K562 (cell line): ENCODE data around the gene ECM1. TPM values are rescaled to one million over a fixed set of nuclear protein-coding genes. Genes with fewer than 3 reads are reported as not detected.

Experiments used
- CBX2 ChIP-seq: fragments of 200-600 bp; sonication (generic); IDR thresholded peaks from one replicate; pipeline ENCODE4 v1.6.1; 2012; ENCODE audit warnings: mild to moderate bottlenecking, low read length, inconsistent platforms; ENCODE audit not compliant: insufficient read depth, poor library complexity, severe bottlenecking
- COPS2 ChIP-seq: fragments of 450-650 bp; conservative IDR thresholded peaks from 2 replicates; pipeline ENCODE4 v1.6.1; 2016; ENCODE audit warnings: mild to moderate bottlenecking, moderate library complexity
- CSDE1 ChIP-seq, 2 experiments: fragments of 450-650 bp; IDR thresholded peaks; 2 replicates each; pipeline ENCODE4 v1.6.1; 2016; ENCODE audit warnings: mild to moderate bottlenecking in 1 of 2
- ELF4 ChIP-seq: fragments of 450-650 bp; formaldehyde crosslinking; IDR thresholded peaks from 2 replicates; pipeline ENCODE4 v1.4.0; 2022; ENCODE audit warnings: missing genetic modification characterization
- FOXK1 ChIP-seq: sonication (generic); formaldehyde crosslinking; IDR thresholded peaks from 2 replicates; pipeline ENCODE4 v1.8.0; 2022; ENCODE audit warnings: missing genetic modification reagents, mild to moderate bottlenecking, borderline replicate concordance
- HDAC2 ChIP-seq: fragments of 450-650 bp; IDR thresholded peaks from 2 replicates; pipeline ENCODE4 v1.6.1; 2016; ENCODE audit warnings: mild to moderate bottlenecking
- HMGXB4 ChIP-seq: sonication (generic); formaldehyde crosslinking; IDR thresholded peaks from 2 replicates; pipeline ENCODE4 v1.8.1; 2023; ENCODE audit warnings: mild to moderate bottlenecking, missing genetic modification reagents
- NR4A1 ChIP-seq, 2 experiments: fragments of 250-450 bp in 1 of 2; fragments of 450-650 bp in 1 of 2; sonication (Bioruptor Pico) in 1 of 2; IDR thresholded peaks; 2 replicates each; pipeline versions ENCODE4 v1.4.0 to v1.6.1; 2016 to 2020; ENCODE audit warnings: mild to moderate bottlenecking in 2 of 2, missing compliant biosample characterization in 1 of 2, missing genetic modification characterization in 1 of 2, moderate library complexity in 1 of 2
- PTTG1 ChIP-seq: fragments of 450-650 bp; IDR thresholded peaks from 2 replicates; pipeline ENCODE4 v1.6.1; 2016; ENCODE audit warnings: low read depth, mild to moderate bottlenecking, missing genetic modification characterization, missing compliant biosample characterization
- RCOR1 ChIP-seq, 2 experiments: IDR thresholded peaks; 2 replicates each; pipeline ENCODE4 v1.6.1; 2012; ENCODE audit warnings: low read depth in 2 of 2, low read length in 2 of 2, borderline replicate concordance in 1 of 2, improper control_type of control experiment in 1 of 2
- RFX1 ChIP-seq: fragments of 450-650 bp; IDR thresholded peaks from 2 replicates; pipeline ENCODE4 v1.6.1; 2016; ENCODE audit warnings: mild to moderate bottlenecking, moderate library complexity
- SMAD3 ChIP-seq: fragments of 450-650 bp; formaldehyde crosslinking; conservative IDR thresholded peaks from 2 replicates; pipeline ENCODE4 v1.4.0; 2020; ENCODE audit warnings: mild to moderate bottlenecking
- SRSF7 ChIP-seq: fragments of 200-400 bp; formaldehyde crosslinking; optimal IDR thresholded peaks from 2 replicates; pipeline ENCODE3; 2017; ENCODE audit warnings: mild to moderate bottlenecking, low read depth, low read length
- TAF9B ChIP-seq: fragments of 450-650 bp; IDR thresholded peaks from 2 replicates; pipeline ENCODE4 v1.6.1; 2018; ENCODE audit warnings: mild to moderate bottlenecking; ENCODE audit not compliant: partially characterized antibody
- TGIF2 ChIP-seq: sonication (generic); formaldehyde crosslinking; IDR thresholded peaks from 2 replicates; pipeline ENCODE4 v1.8.1; 2022; ENCODE audit warnings: mild to moderate bottlenecking, missing genetic modification reagents, moderate library complexity
- WHSC1 ChIP-seq: IDR thresholded peaks from one replicate; pipeline ENCODE4 v1.6.1; 2012; ENCODE audit warnings: low read length, control low read depth, inconsistent platforms
- XRCC3 ChIP-seq: fragments of 450-650 bp; IDR thresholded peaks from 2 replicates; pipeline ENCODE4 v1.6.1; 2017; ENCODE audit warnings: mild to moderate bottlenecking, moderate library complexity
- ZNF134 ChIP-seq: fragments of 250-450 bp; sonication (Bioruptor Pico); conservative IDR thresholded peaks from 2 replicates; pipeline ENCODE4 v1.4.0; 2020
- ZNF436 ChIP-seq: fragments of 250-450, 450-650 bp; sonication (Bioruptor Pico); formaldehyde crosslinking; IDR thresholded peaks from 2 replicates; pipeline ENCODE4 v1.7.0; 2020; ENCODE audit warnings: mild to moderate bottlenecking
- ZNF584 ChIP-seq: fragments of 200-800 bp; sonication (Bioruptor generic); IDR thresholded peaks from 2 replicates; pipeline ENCODE4 v1.6.1; 2016; ENCODE audit warnings: low read depth, mild to moderate bottlenecking, missing genetic modification characterization, missing compliant biosample characterization
- ZNF586 ChIP-seq: fragments of 450-650 bp; formaldehyde crosslinking; conservative IDR thresholded peaks from 2 replicates; pipeline ENCODE4 v1.4.0; 2020; ENCODE audit warnings: mild to moderate bottlenecking, moderate library complexity
- ZNF780A ChIP-seq: fragments of 250-450 bp; sonication (Bioruptor Pico); IDR thresholded peaks from 2 replicates; pipeline ENCODE4 v1.5.0; 2021; ENCODE audit warnings: mild to moderate bottlenecking
- polyA plus RNA-seq, 8 experiments: library from polyadenylated mRNA; depleted of rRNA in 4 of 8; stranded (reverse) in 5 of 8; unstranded in 3 of 8; fragments of >200 nt; fragmentation: Nextera tagmentation in 2 of 8; fragmentation: Illumina TruSeq in 1 of 8; extraction: Ambion mirVana in 2 of 8; extraction: Trizol in 1 of 8; gene quantifications; 2 replicates each; pipeline versions ENCODE4 v1.2.1 to v1.2.3, GENCODE V29; 2011 to 2014; ENCODE audit warnings: inconsistent platforms in 1 of 8, missing spikeins in 1 of 8
- total RNA-seq, 7 experiments: library from RNA; depleted of rRNA in 6 of 7; stranded (reverse); fragments of >200 nt in 6 of 7; fragmentation: Illumina TruSeq in 2 of 7; extraction: Trizol in 2 of 7; gene quantifications; 2 replicates each; pipeline versions ENCODE4 v1.2.1 to v1.2.3, GENCODE V29; 2011 to 2021; ENCODE audit warnings: low replicate concordance in 1 of 7
- TF ChIP-seq, protein P1 (sequence below): sonication (generic); formaldehyde crosslinking; IDR thresholded peaks from 2 replicates; pipeline ENCODE4 v1.8.0; 2022; ENCODE audit warnings: mild to moderate bottlenecking, missing genetic modification reagents, borderline replicate concordance
- TF ChIP-seq, protein P2 (sequence below): fragments of 250-450 bp; sonication (Bioruptor Pico); IDR thresholded peaks from 2 replicates; pipeline ENCODE4 v1.4.0; 2020; ENCODE audit warnings: borderline replicate concordance

ECM1 gene
- total and polyA plus RNA-seq, 9 of the 15 experiments (the other 6 are each of a cell fraction or from before 2014, with no cell fraction given): 6.6 to 52.2 (median 12.8) TPM

- TF ChIP-seq, protein P1, sequence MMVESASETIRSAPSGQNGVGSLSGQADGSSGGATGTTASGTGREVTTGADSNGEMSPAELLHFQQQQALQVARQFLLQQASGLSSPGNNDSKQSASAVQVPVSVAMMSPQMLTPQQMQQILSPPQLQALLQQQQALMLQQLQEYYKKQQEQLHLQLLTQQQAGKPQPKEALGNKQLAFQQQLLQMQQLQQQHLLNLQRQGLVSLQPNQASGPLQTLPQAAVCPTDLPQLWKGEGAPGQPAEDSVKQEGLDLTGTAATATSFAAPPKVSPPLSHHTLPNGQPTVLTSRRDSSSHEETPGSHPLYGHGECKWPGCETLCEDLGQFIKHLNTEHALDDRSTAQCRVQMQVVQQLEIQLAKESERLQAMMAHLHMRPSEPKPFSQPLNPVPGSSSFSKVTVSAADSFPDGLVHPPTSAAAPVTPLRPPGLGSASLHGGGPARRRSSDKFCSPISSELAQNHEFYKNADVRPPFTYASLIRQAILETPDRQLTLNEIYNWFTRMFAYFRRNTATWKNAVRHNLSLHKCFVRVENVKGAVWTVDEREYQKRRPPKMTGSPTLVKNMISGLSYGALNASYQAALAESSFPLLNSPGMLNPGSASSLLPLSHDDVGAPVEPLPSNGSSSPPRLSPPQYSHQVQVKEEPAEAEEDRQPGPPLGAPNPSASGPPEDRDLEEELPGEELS (CRISPR knock-in tag): no peak
- no peak for TF ChIP-seq RCOR1 (IDR thresholded peaks at IDR 0.05; ENCODE audit: borderline replicate concordance in 1 of 2, low read depth in 2 of 2, low read length in 2 of 2)
- no peak for TF ChIP-seq XRCC3
- no peak for TF ChIP-seq ZNF586 (CRISPR knock-in tag)
- no peak for TF ChIP-seq CBX2
- TF ChIP-seq NR4A1 (CRISPR knock-in tag; IDR thresholded peaks at IDR 0.05): no peak
- no peak for TF ChIP-seq NR4A1 (tag; IDR thresholded peaks at IDR 0.05)
- TF ChIP-seq ZNF780A (CRISPR knock-in tag): no peak
- TF ChIP-seq PTTG1: no peak
- TF ChIP-seq ZNF436 (CRISPR knock-in tag): no peak
- no peak for TF ChIP-seq COPS2
- TF ChIP-seq TGIF2 (CRISPR knock-in tag): no peak
- TF ChIP-seq FOXK1 (CRISPR knock-in tag): no peak
- no peak for TF ChIP-seq TAF9B
- no peak for TF ChIP-seq WHSC1
- TF ChIP-seq, protein P2, sequence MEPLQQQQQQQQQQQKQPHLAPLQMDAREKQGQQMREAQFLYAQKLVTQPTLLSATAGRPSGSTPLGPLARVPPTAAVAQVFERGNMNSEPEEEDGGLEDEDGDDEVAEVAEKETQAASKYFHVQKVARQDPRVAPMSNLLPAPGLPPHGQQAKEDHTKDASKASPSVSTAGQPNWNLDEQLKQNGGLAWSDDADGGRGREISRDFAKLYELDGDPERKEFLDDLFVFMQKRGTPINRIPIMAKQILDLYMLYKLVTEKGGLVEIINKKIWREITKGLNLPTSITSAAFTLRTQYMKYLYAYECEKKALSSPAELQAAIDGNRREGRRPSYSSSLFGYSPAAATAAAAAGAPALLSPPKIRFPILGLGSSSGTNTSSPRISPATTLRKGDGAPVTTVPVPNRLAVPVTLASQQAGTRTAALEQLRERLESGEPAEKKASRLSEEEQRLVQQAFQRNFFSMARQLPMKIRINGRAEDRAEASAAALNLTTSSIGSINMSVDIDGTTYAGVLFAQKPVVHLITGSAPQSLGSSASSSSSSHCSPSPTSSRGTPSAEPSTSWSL (CRISPR knock-in tag): no peak
- no peak for TF ChIP-seq CSDE1 (IDR thresholded peaks at IDR 0.05)
- TF ChIP-seq HMGXB4 (CRISPR knock-in tag): peak; percentile 30
- no peak for TF ChIP-seq RFX1
- peak; percentile 66; the same call in 1 of the 2 replicates for TF ChIP-seq HDAC2
- TF ChIP-seq ELF4: no peak
- no peak for TF ChIP-seq ZNF134 (CRISPR knock-in tag)
- TF ChIP-seq ZNF584 (CRISPR knock-in tag): no peak
- no peak for TF ChIP-seq SMAD3
- TF ChIP-seq SRSF7: no peak
Measured at GRCh38 chr1:150515328-150516049, 7.6 kb downstream of the ECM1 start, which contains the start of gene FALEC (continued).
